SU-DHL-6 (cell line): ENCODE data around the gene PHF14.

Experiments used
- H2AFZ ChIP-seq: fragments of 200-600 bp; sonication (generic); 2 replicates; pipeline ENCODE4 v1.6.1; 2014; ENCODE audit warnings: low read depth, mild to moderate bottlenecking, moderate library complexity, mixed read lengths, antibody characterized with exemption, low read length; ENCODE audit not compliant: severe bottlenecking
- H3F3A ChIP-seq: fragments of 200-600 bp; shearing (Covaris generic); 2 replicates; pipeline ENCODE4 v1.6.0; 2016; ENCODE audit warnings: antibody characterized with exemption, mild to moderate bottlenecking; ENCODE audit not compliant: insufficient read depth
- H3K27ac ChIP-seq: fragments of 200-600 bp; sonication (generic); 2 replicates; pipeline ENCODE4 v1.5.1; 2016; ENCODE audit warnings: low read depth, mild to moderate bottlenecking, low read length, moderate library complexity, mixed read lengths
- H3K27me3 ChIP-seq: fragments of 200-600 bp; sonication (generic), shearing (Covaris generic); 2 replicates; pipeline ENCODE4 v1.6.0; 2014; ENCODE audit warnings: mild to moderate bottlenecking, low read length
- H3K36me3 ChIP-seq: fragments of 200-600 bp; sonication (generic); 2 replicates; pipeline ENCODE4 v1.6.1; 2014; ENCODE audit warnings: mild to moderate bottlenecking, low read length, mixed read lengths
- H3K4me2 ChIP-seq: fragments of 300-600, 200-600 bp; shearing (Covaris generic), sonication (generic); 2 replicates; pipeline ENCODE4 v1.6.0; 2014; ENCODE audit warnings: low read length, low read depth, mild to moderate bottlenecking; ENCODE audit not compliant: poor library complexity, severe bottlenecking
- H3K4me3 ChIP-seq: fragments of 200-600 bp; sonication (generic); 2 replicates; pipeline ENCODE4 v1.5.1; 2014; ENCODE audit warnings: antibody characterized with exemption, low read length, mild to moderate bottlenecking, mixed read lengths; ENCODE audit not compliant: insufficient read depth, poor library complexity, severe bottlenecking
- H3K79me2 ChIP-seq: fragments of 200-600 bp; sonication (generic); 2 replicates; pipeline ENCODE4 v1.6.1; 2014; ENCODE audit warnings: mild to moderate bottlenecking, low read length, moderate library complexity; ENCODE audit not compliant: insufficient read depth
- H3K9ac ChIP-seq: fragments of 200-600 bp; sonication (generic); 2 replicates; pipeline ENCODE4 v1.7.0; 2014; ENCODE audit warnings: mild to moderate bottlenecking, low read length
- H3K9me2 ChIP-seq: fragments of 200-600 bp; sonication (generic); replicated peaks from 2 replicates; pipeline ENCODE4 v1.6.1; 2014; ENCODE audit warnings: low read length; ENCODE audit not compliant: insufficient read depth
- H3K9me3 ChIP-seq: fragments of 200-600 bp; sonication (generic); 2 replicates; pipeline ENCODE4 v1.6.1; 2014; ENCODE audit warnings: low read length, mixed read lengths; ENCODE audit not compliant: insufficient read depth
- H4K20me1 ChIP-seq: fragments of 200-600 bp; sonication (generic); 2 replicates; pipeline ENCODE4 v1.6.1; 2014; ENCODE audit warnings: low read depth, mild to moderate bottlenecking, antibody characterized with exemption, low read length, moderate library complexity, mixed read lengths
- EZH2phosphoT487 ChIP-seq: fragments of 200-600 bp; sonication (generic), shearing (Covaris generic); conservative IDR thresholded peaks from 2 replicates; pipeline ENCODE4 v1.6.1; 2018; ENCODE audit warnings: mild to moderate bottlenecking, antibody characterized with exemption, low read length, moderate library complexity, mixed read lengths
- TF ChIP-seq, protein P1 (sequence below): fragments of 200-600 bp; sonication (generic); IDR thresholded peaks from one replicate; pipeline ENCODE4 v1.5.1; 2017; ENCODE audit warnings: antibody characterized with exemption, mild to moderate bottlenecking, low read length, moderate library complexity; ENCODE audit not compliant: insufficient read depth, poor library complexity, severe bottlenecking

Gene PHF14

DNA sequence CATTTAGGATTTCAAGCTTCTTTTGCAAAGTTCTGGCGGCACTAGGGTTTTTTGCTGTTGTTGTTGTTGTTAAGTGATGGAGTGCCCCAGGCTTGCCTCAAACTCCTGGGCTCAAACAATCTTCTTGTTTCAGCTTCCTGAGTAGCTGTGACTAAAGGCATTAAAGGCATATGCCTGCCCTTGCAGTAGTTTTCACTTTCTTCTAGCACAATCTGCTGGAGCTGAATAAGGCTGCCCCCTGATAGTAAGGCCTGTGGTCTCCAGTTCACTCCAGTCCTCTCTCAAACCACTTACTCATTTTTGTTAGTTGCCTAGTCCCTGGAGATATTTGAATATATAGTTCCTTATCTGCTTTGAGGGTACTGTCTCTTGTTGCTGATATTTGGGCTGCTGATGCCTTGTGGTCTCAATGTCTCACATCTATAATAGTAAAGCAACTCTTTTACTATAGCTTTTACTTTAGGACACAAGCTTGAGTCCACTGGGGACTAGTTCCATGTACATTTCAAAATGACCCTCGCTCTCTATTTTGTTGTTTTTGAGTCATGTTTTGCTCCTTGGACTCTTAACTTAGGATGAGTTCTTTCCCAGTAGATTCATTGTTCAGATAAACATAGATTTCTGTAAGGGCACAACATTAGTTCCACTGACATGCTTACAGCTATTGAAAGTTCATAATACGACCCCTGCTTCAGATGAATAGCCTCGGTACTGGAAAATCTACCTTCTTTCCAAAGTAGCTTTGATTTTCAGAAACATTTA, 25.5 kb downstream of the PHF14 start:
- Histone ChIP-seq H3K4me3 (no peak overlapping the region), H3K79me2 (peaks cover 85% of the 10 kb centered on the region), H3K9me3 (no peaks in the 10 kb centered on the region), H3K9ac (no peak overlapping the region), H3K36me3 (peaks cover 22% of the 10 kb centered on the region; the same call in 1 of the 2 replicates), H3K4me2 (no peak overlapping the region), H4K20me1 (peaks cover 30% of the 10 kb centered on the region; the same call in 1 of the 2 replicates), H3F3A (peaks cover 5% of the 10 kb centered on the region; the same call in 1 of the 2 replicates), H2AFZ (no peak overlapping the region), H3K9me2 (no peaks in the 10 kb centered on the region), H3K27ac (no peak overlapping the region), H3K27me3 (no peaks in the 10 kb centered on the region)
- TF ChIP-seq EZH2phosphoT487, result no peak
- TF ChIP-seq, protein P1, sequence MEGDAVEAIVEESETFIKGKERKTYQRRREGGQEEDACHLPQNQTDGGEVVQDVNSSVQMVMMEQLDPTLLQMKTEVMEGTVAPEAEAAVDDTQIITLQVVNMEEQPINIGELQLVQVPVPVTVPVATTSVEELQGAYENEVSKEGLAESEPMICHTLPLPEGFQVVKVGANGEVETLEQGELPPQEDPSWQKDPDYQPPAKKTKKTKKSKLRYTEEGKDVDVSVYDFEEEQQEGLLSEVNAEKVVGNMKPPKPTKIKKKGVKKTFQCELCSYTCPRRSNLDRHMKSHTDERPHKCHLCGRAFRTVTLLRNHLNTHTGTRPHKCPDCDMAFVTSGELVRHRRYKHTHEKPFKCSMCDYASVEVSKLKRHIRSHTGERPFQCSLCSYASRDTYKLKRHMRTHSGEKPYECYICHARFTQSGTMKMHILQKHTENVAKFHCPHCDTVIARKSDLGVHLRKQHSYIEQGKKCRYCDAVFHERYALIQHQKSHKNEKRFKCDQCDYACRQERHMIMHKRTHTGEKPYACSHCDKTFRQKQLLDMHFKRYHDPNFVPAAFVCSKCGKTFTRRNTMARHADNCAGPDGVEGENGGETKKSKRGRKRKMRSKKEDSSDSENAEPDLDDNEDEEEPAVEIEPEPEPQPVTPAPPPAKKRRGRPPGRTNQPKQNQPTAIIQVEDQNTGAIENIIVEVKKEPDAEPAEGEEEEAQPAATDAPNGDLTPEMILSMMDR, result no peak

DNA sequence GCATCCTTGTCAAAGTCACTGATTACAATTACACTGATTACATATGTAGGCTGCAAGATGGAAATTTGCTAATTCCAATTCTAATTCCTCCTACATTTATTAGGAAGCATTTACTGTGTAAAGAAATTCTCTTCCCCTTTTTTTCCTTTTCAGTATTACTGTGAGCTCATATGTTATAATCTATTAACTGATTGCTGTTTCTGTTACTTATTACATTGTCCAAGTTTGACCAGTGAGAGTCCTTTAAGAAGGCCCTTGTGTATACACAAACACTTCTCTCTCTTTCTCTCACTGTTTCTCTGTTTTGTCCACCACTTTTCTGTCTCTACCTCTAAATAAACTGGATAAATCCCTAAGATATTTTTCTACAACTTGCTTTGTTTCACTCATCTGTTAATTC, 31.5 kb downstream of the PHF14 start:
- H3K27me3 ChIP-seq, result no peaks in the 10 kb centered on the region
- no peak overlapping the region for H3K4me3 ChIP-seq
- H4K20me1 ChIP-seq, result peaks cover 28% of the 10 kb centered on the region
- H3K9me3 ChIP-seq, result no peaks in the 10 kb centered on the region
- H3K27ac ChIP-seq, result no peak overlapping the region
- H3K36me3 ChIP-seq, result peaks cover 36% of the 10 kb centered on the region
- H3K9ac ChIP-seq, result no peak overlapping the region
- H3F3A ChIP-seq, result peaks cover 10% of the 10 kb centered on the region; the same call in 1 of the 2 replicates
- H2AFZ ChIP-seq, result no peak overlapping the region
- H3K9me2 ChIP-seq, result no peaks in the 10 kb centered on the region
- TF ChIP-seq, protein P1, result no peak
- TF ChIP-seq EZH2phosphoT487, result no peak
- no peak overlapping the region for H3K4me2 ChIP-seq
- H3K79me2 ChIP-seq, result peaks cover 98% of the 10 kb centered on the region

DNA sequence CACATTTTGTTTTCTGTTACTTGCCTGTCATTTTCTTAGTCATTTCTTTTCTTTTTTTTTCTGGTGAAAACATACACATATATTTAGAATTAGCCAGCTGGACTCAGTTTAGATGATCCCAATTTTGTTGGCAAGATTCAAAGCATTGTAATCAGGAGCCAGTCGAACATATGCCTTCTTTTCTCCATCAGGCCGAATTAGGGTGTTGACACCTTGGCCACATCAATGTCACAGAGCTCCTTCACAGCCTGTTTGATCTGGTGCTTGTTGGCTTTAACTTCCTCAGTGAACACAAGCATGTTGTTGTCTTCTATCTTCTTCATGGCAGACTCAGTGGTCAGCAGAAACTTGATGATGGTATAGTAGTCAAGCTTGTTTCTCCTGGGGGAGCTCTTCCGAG, 32.6 kb downstream of the PHF14 start:
- Histone ChIP-seq H3F3A (peaks cover 6% of the 10 kb centered on the region; the same call in 1 of the 2 replicates), H3K4me2 (no peak overlapping the region), H3K79me2 (peaks cover 97% of the 10 kb centered on the region), H3K9ac (no peak overlapping the region), H2AFZ (no peak overlapping the region), H4K20me1 (peaks cover 19% of the 10 kb centered on the region), H3K27me3 (no peaks in the 10 kb centered on the region), H3K9me3 (no peaks in the 10 kb centered on the region), H3K9me2 (no peaks in the 10 kb centered on the region), H3K36me3 (peaks cover 35% of the 10 kb centered on the region), H3K4me3 (no peak overlapping the region), H3K27ac (no peak overlapping the region)
- TF ChIP-seq, protein P1, result no peak
- no peak for TF ChIP-seq EZH2phosphoT487
